Adipose tissue (tissue), 3 donors: ENCODE results near the gene LRRC2. TPM values are rescaled to one million over a fixed set of nuclear protein-coding genes. Genes with fewer than 3 reads are reported as not detected.
"Not testable (repeated sequence)": the region's sequence is repeated elsewhere in the genome, so short reads cannot be mapped to it uniquely, and the experiment has no call there.

Source experiments
- H3K27ac ChIP-seq: one replicate; pipeline ENCODE4 v1.5.1; 2013; ENCODE audit warnings: low read depth, low read length
- WGBS, 3 donors: extraction: QIAGEN DNeasy Blood & Tissue Kit; methylation state at CpG; one replicate each; pipeline ENCODE4 v1.1.7; 2013; 5-methylcytosine and 5-hydroxymethylcytosine counted together
- polyA plus RNA-seq, 3 donors: library from polyadenylated mRNA; stranded (reverse); fragments of 200-250 nt; gene quantifications; one replicate each; pipeline ENCODE4 v1.2.3, GENCODE V29; 2013
- donor health status: healthy with polysubstance abuse.
- donor health status: Bipolar disorder and iron deficiency.
- donor health status: healthy.

LRRC2 gene
- polyA plus RNA-seq, 3 donors = 0.58 to 6.9 (median 1.2) TPM

DNA sequence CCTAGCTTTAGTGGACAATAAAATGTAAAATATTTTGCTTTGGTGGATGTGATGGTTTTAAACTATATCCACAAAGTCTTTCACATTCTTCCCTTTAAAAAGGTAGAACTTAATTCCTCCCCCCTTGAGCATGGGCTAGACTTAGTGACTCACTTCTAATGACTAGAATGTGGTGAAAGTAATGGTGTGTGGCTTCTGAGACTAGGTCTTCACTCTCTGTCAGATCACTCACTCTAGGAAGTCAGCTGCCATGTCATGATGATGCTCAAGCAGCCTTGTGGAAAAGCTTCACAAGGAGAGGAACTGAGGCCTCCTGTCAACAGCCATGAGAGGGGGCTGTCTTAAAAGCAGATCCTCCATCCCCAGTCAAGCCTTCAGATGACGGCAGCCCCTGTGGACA, 4.2 kb downstream of the LRRC2 start:
- 89 to 100% (median 96%) methylated on average over 1 of the region's 1 CpG for WGBS, 3 donors
- H3K27ac ChIP-seq = no peak overlapping the region

- WGBS, 3 donors = 80 to 100% (median 92%) methylated on average over 2 of the region's 2 CpGs
- no peak overlapping the region for H3K27ac ChIP-seq
Observed at GRCh38 chr3:46561511-46561910, 4.6 kb downstream of the LRRC2 start.

DNA sequence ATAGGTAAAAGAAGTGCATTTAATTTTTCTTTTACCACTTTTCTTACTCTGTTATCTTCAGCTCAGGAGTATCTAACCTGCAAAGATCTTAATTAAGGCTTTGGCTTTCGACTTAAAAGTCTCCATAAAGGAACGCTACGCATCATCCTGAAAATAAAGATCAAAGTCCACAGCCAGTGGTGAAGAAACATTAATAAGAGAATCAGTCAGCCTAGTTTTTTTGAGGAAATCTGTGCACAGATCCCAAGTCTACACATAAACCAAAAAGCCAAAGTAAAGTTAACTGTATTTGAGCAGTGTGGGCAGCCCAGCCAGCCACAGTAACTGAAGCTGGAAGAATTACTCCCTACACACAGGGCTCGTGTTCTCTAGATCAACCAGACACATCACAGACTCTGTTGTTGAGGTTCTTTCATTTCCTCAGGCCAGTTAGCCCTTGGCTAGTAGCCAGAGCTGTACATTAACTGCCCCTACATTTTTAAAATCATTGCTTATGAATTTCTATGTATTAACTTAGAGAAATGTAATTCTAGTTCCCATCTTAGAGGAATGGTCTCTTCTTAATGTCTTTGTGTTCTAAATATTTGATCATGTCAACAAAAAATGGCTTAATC, 6.9 kb downstream of the LRRC2 start:
- H3K27ac ChIP-seq = no peak overlapping the region
- 55 to 77% (median 72%) methylated on average over 4 of the region's 4 CpGs for WGBS, 3 donors

DNA sequence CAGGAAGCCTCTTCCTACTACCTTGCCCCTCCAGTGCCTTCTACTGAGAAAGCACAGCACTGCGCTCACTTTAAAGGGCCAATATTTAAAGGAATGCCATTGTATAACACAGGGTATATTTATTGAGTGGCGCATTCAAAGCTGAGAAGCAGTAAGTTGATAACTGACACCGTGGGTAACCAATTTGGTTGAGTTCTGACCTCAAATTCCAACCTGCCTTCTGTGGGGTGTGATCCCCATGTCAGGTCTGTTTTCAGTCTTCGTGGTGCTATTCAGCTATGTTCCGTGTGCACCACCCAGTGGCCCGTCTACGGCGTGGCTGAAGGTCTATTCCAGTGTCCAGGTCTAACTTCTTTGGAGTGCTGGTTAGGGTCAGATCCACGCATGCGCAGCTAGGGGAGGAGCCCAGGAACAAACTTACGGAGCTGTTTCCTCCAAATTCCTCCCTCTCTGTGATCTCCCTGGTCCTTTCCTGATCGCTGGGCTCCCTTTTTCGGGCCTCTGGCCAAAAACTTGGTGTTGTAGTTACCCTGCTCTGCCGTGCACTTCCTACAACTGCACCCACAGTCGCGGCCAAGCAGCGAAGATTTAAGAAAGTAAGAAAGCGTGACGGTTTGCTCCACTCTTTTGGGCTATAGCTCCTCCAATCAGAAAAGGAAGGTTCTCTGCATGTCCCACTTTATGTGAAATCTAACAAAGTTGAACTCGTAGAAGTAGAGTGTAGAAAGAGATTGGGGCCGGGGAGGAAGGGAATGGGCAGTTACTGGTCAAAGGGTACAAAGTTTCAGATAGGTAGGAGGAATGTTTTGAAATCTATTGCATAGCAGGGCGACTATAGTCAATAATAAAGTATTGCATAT, 7.7 kb downstream of the LRRC2 start:
- H3K27ac ChIP-seq = no peak overlapping the region
- WGBS, 3 donors = 14 to 23% (median 17%) methylated on average over 22 of the region's 22 CpGs

DNA sequence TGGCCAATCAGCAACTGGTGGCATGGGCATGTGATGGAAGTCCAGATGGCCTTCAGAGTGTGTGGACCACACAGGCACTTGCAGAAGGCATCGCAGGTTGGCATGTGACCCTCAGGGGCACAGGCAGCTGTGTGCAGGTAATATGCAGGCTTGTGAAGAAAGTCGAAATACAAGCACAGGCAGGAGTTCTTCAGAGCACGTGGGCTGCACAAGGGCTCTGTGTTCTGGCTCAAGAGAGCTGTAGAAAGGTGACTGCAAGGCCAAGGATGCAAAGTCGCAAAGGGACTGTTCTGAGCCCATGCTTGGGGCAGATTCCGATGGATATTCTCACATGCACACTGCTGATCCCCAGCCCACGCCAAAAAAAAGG, 8.3 kb downstream of the LRRC2 start:
- H3K27ac ChIP-seq = no peak overlapping the region
- WGBS, 3 donors = 66 to 78% (median 77%) methylated on average over 6 of the region's 6 CpGs

GRCh38 chr3:46553154-46553553, 12.9 kb downstream of the LRRC2 start:
- H3K27ac ChIP-seq = no peak overlapping the region
- 0 to 3% (median 0%) methylated on average over 1 of the region's 1 CpG for WGBS, 3 donors

DNA sequence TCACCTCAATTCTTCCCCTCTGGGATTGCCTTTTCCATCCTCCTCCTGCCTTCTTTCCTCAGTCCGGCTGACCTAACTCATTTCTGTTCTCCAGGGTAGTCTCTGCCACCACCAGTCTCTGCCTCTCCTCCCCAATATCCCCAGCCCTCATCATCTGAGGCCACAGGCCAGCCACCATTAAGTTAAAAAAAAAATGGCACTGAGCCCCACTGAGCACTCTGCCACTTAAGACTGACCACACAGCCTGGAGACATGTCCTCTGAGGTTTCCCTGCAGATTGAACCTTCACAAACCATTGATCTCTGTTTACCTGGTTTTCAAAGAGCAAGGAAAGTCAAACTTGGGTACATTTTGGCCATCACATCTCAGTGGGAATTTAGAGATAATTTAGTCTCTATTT, 13.6 kb downstream of the LRRC2 start:
- no peak overlapping the region for H3K27ac ChIP-seq
- WGBS, 3 donors = 76 to 93% (median 81%) methylated on average over 1 of the region's 1 CpG

DNA sequence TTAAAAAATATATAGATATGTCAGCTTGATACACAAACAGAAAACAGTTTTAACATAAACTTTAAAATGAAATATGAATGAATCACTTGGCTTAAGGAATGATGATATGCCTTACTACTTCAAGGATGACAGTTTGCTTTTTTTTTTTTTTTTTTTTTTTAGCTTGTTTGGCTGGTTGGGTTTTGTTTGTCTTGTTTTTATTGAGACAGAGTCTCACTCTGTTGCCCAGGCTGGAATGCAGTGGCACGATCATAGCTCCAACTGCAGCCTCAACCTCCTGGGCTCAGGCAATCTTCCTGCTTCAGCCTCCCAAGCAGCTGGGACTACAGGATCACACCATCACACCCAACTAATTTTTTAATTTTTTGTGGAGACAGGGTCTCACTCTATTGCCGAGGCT, 14.5 kb downstream of the LRRC2 start:
- no peak overlapping the region for H3K27ac ChIP-seq
- 88 to 97% (median 94%) methylated on average over 2 of the region's 2 CpGs for WGBS, 3 donors

DNA sequence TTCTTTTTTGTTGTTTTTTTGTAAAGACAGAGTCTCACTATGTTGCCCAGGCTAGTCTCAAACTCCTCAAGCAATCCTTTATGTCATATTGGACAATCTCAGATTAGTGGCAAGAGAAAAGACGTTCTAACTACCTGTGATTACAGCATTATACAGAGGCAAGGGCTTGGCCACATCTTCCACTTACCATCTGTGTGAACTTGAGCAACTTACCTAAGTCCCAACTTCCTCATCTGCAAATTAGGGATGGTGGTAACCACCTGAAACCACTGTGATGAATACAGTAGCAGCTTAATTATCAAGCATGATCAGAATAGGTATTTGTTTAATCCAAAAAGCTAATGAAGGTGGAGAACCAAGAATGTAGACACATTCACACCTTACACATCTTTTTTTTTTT, 16.1 kb downstream of the LRRC2 start:
- WGBS, 3 donors = 34 to 65% (median 60%) methylated on average over 1 of the region's 1 CpG
- no peak overlapping the region for H3K27ac ChIP-seq

- H3K27ac ChIP-seq = no peak overlapping the region
- 58 to 72% (median 61%) methylated on average over 4 of the region's 4 CpGs for WGBS, 3 donors
Observed at GRCh38 chr3:46549408-46549904, 16.6 kb downstream of the LRRC2 start.

DNA sequence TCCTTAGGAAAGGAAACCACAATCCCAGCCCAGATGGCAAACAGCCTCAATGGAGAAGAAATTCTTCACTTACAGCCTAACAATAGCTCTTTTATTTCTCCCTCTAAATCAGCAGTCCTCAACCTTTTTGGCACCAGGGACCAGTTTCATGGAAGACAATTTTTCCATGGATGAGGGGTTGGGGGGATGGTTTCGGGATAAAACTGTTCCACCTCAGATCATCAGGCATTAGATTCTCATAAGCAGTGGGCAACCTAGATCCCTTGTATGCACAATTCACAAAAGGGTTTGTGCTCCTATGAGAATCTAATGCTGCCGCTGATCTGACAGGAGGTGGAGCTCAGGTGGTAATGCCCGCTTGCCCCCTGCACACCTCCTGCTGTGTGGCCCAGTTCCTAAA, 17.5 kb downstream of the LRRC2 start:
- H3K27ac ChIP-seq = not testable (repeated sequence)
- WGBS, 3 donors = 96 to 97% (median 97%) methylated on average over 3 of the region's 3 CpGs

DNA sequence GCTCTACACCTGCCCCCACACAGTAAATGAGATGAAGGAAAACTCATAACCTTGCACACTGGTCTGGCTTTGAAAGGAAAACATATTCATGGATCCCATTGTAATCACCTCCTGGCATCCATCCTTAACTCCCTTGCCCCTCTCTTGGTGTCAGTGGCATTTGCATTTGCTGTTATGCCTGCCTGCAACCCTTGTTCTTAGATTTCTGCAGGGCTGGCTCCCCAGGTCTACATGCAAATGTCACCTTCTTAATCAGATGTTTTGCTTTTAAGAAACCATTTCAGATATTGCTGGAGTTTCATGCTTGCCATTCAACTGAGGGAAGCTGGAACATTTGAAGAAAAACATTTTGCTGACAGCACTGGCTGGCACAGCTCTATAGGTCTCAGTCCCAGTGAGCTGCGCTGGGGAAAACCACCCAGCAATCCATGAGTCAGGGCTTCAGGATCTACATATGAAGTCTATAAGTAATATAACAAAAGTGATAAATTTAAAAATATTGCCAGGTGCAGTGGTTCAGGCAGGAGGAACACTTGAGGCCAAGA, 19.1 kb downstream of the LRRC2 start:
- no peak overlapping the region for H3K27ac ChIP-seq
- 78 to 86% (median 85%) methylated on average over 1 of the region's 1 CpG for WGBS, 3 donors

DNA sequence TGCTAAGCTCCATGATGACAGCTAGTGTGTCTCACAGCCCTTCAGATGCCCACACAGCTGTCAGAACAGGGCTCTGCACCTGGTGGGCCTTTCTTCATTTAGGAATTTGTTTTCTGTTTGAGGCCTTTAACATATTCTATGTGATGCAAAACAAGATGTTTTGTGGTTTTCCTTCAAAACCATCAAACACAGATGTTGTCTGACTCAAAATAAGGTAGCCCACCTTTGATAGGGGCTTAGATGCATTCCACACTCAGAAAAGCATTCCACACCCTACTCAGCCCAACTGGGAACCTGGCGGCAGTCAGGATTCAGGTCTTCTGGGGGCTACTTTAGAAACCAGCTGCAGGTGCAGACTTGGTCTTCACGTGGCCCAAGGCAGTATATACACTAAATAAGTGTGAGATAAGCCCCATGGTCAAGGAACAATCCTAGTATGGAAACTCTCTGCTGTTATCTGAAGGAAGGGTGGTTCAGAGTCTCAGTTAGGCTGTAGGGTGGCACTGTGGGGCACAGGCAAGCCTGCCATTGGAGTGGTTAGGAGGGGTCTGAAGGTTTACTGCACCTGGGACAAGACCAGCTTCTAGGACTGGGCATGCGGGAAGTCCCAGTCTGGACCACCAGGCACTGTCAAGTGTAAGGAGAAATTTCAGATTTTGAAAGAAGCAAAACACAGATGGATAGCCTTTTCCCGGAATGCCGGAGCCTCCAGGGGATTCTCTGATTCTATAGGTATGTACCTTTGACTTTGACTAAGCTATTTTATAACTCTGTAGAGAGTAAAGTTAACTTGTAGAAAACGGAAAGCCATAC, 20.1 kb downstream of the LRRC2 start:
- 80 to 91% (median 85%) methylated on average over 6 of the region's 6 CpGs for WGBS, 3 donors
- no peak overlapping the region for H3K27ac ChIP-seq

GRCh38 chr3:46544771-46545503, 21.2 kb downstream of the LRRC2 start:
- 89 to 95% (median 94%) methylated on average over 17 of the region's 17 CpGs for WGBS, 3 donors
- H3K27ac ChIP-seq = no peak overlapping the region

DNA sequence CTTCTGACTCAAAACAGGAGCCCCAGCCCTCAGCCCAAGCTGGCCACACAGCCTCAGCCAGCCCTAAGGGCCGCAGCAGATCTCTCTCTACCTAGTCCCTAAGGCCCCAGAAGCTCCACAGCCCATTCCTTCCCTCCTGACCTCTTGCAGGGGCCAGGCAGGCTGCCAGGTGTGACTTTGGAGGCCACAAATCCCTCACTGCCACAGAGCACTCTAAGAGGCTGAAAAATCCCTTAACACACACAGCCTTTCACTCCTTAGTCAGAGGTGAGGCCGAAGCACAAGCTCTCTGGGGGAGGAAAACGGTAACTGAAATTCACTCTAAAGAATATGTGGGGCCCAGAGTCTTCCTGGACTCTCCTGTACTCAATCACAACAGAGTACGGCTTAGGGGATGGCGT, 23.3 kb downstream of the LRRC2 start:
- H3K27ac ChIP-seq = no peak overlapping the region
- 82 to 95% (median 91%) methylated on average over 5 of the region's 5 CpGs for WGBS, 3 donors

- no peak overlapping the region for H3K27ac ChIP-seq
- WGBS, 3 donors = 84 to 87% (median 86%) methylated on average over 2 of the region's 2 CpGs
Observed at GRCh38 chr3:46542344-46542743, 23.8 kb downstream of the LRRC2 start.

GRCh38 chr3:46541835-46542234, 24.3 kb downstream of the LRRC2 start:
- no peak overlapping the region for H3K27ac ChIP-seq
- 49 to 90% (median 61%) methylated on average over 1 of the region's 1 CpG for whole genome bisulfite sequencing, 3 donors

- no peak overlapping the region for H3K27ac ChIP-seq
- WGBS, 3 donors = 85 to 97% (median 94%) methylated on average over 4 of the region's 4 CpGs
Observed at GRCh38 chr3:46540550-46540949, 25.6 kb downstream of the LRRC2 start.
